Mesothelial cell of epicardium (in vitro differentiated cells): Measurements from ENCODE around the gene DNAJC6. TPM values are rescaled to one million over a fixed set of nuclear protein-coding genes. Genes with fewer than 3 reads are reported as not detected.
"Not testable (repeated sequence)": the region's sequence is repeated elsewhere in the genome, so short reads cannot be mapped to it uniquely, and the experiment has no call there.

Source experiments
- DNase-seq, 2 experiments: peaks; one replicate each; pipeline ENCODE4 v3.0.0; 2021; ENCODE audit warnings: low spot score in 2 of 2; ENCODE audit not compliant: unreplicated experiment in 2 of 2
- H3K27ac Mint-ChIP-seq: 2 replicates; pipeline ENCODE4 v1.8.0; 2021; ENCODE audit warnings: mixed read lengths
- H3K27me3 Mint-ChIP-seq: 2 replicates; pipeline ENCODE4 v1.8.0; 2021; ENCODE audit warnings: low read depth, mixed read lengths
- H3K36me3 Mint-ChIP-seq: 2 replicates; pipeline ENCODE4 v1.8.0; 2021; ENCODE audit warnings: mixed read lengths
- H3K4me1 Mint-ChIP-seq: 2 replicates; pipeline ENCODE4 v1.8.0; 2021; ENCODE audit warnings: mixed read lengths
- H3K4me3 Mint-ChIP-seq: 2 replicates; pipeline ENCODE4 v1.8.0; 2021; ENCODE audit warnings: mild to moderate bottlenecking, moderate library complexity, mixed read lengths
- H3K9me3 Mint-ChIP-seq: 2 replicates; pipeline ENCODE4 v1.8.0; 2021; ENCODE audit warnings: mixed read lengths
- CTCF ChIP-seq: fragments of 200-600 bp; sonication (generic); IDR thresholded peaks from one replicate; pipeline ENCODE4 v1.5.0; 2021; ENCODE audit warnings: antibody characterized with exemption; ENCODE audit not compliant: unreplicated experiment
- total RNA-seq: library from RNA; stranded (reverse); gene quantifications from 3 replicates; pipeline ENCODE4 v1.2.1, GENCODE V29; 2021

The DNAJC6 gene
- total RNA-seq, 1 donor from 2014 or later, result 19.4 TPM

GRCh38 chr1:65443647-65444046, 134.3 kb downstream of the DNAJC6 start:
- Mint-ChIP-seq H3K36me3 (peaks cover 3% of the 10 kb centered on the region), H3K27me3 (no peaks in the 10 kb centered on the region), H3K27ac (no peak overlapping the region)

GRCh38 chr1:65444128-65444640, 134.8 kb downstream of the DNAJC6 start:
- H3K36me3 Mint-ChIP-seq, result peaks cover 3% of the 10 kb centered on the region
- no peak for TF ChIP-seq CTCF
- peaks cover 13% of the 10 kb centered on the region for H3K4me1 Mint-ChIP-seq
- no peak for DNase-seq
- no peak overlapping the region for H3K27ac Mint-ChIP-seq
- no peak overlapping the region for H3K4me3 Mint-ChIP-seq
- no peaks in the 10 kb centered on the region for H3K27me3 Mint-ChIP-seq
- H3K9me3 Mint-ChIP-seq, result peaks cover 6% of the 10 kb centered on the region

More at GRCh38 chr1:65443647-65444046, 134.3 kb downstream of the DNAJC6 start:
- DNase-seq, result no peak
- Mint-ChIP-seq H3K4me3 (no peak overlapping the region), H3K4me1 (peaks cover 13% of the 10 kb centered on the region), H3K9me3 (peaks cover 6% of the 10 kb centered on the region)
- no peak for TF ChIP-seq CTCF

GRCh38 chr1:65445837-65446236, 136.5 kb downstream of the DNAJC6 start:
- Mint-ChIP-seq H3K9me3 (peaks cover 6% of the 10 kb centered on the region), H3K27me3 (no peaks in the 10 kb centered on the region), H3K4me1 (peaks cover 6% of the 10 kb centered on the region), H3K4me3 (no peak overlapping the region), H3K36me3 (peaks cover 3% of the 10 kb centered on the region), H3K27ac (no peak overlapping the region)
- no peak for TF ChIP-seq CTCF
- DNase-seq, result no peak

GRCh38 chr1:65449214-65449823, 140.0 kb downstream of the DNAJC6 start:
- no peaks in the 10 kb centered on the region for H3K27me3 Mint-ChIP-seq
- H3K4me3 Mint-ChIP-seq, result no peak overlapping the region
- no peak for TF ChIP-seq CTCF
- no peaks in the 10 kb centered on the region for H3K4me1 Mint-ChIP-seq
- H3K36me3 Mint-ChIP-seq, result no peaks in the 10 kb centered on the region
- peaks cover 4% of the 10 kb centered on the region for H3K9me3 Mint-ChIP-seq
- H3K27ac Mint-ChIP-seq, result no peak overlapping the region
- no peak for DNase-seq

GRCh38 chr1:65455678-65456077, 146.3 kb downstream of the DNAJC6 start:
- not testable (repeated sequence) for H3K27ac Mint-ChIP-seq, H3K4me1 Mint-ChIP-seq, H3K4me3 Mint-ChIP-seq, H3K36me3 Mint-ChIP-seq, H3K27me3 Mint-ChIP-seq, DNase-seq
- peaks cover 20% of the 10 kb centered on the region for H3K9me3 Mint-ChIP-seq

- H3K36me3 Mint-ChIP-seq, result peaks cover 5% of the 10 kb centered on the region
- no peaks in the 10 kb centered on the region for H3K27me3 Mint-ChIP-seq
- no peaks in the 10 kb centered on the region for H3K4me1 Mint-ChIP-seq
- DNase-seq, result no peak
- no peak for TF ChIP-seq CTCF
- no peak overlapping the region for H3K4me3 Mint-ChIP-seq
- peaks cover 20% of the 10 kb centered on the region for H3K9me3 Mint-ChIP-seq
- no peak overlapping the region for H3K27ac Mint-ChIP-seq
These were observed 147.1 kb downstream of the DNAJC6 start for GRCh38 chr1:65456481-65456880.
